GM12892 (cell line): Measurements from ENCODE around the gene ZNF710.

Experiments used
- POLR2A ChIP-seq: IDR thresholded peaks from 2 replicates; pipeline ENCODE4 v1.6.1; 2011; ENCODE audit warnings: low read depth, low read length, control low read depth
- POLR2AphosphoS5 ChIP-seq: IDR thresholded peaks from 2 replicates; pipeline ENCODE4 v1.6.1; 2011; ENCODE audit warnings: low read depth, low read length, control low read depth
- TAF1 ChIP-seq: IDR thresholded peaks from 2 replicates; pipeline ENCODE4 v1.6.1; 2011; ENCODE audit warnings: low read depth, mild to moderate bottlenecking, control low read depth, low read length, borderline replicate concordance

DNA sequence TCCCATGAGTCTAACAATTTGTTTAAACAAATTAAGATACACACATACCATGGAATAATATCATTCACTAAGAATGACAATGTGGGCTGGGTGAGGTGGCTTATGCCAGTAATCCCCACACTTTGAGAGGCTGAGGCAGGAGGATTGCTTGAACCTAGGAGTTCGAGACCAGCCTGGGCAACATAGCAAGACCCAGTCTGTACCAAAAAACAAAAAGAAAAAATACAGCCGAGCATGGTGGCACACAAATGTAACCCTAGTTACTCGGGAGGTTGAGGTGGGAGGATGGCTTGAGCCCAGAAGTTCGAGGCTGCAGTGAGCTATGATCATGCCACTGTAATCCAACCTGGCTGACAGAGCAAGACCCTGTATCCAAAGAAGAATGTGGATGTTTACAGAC, 4.0 kb upstream of the ZNF710 start:
- TF ChIP-seq POLR2AphosphoS5 (no peak), POLR2A (no peak), TAF1 (no peak)
